Neuronal stem cell (in vitro differentiated cells): Measurements from ENCODE around the gene MAML2.
A peak's percentile ranks its signal among the peaks of the same experiment; 100 is the strongest.

Experiments
- DNase-seq: peaks from one replicate; pipeline ENCODE4 v3.0.0-alpha.2; 2013; ENCODE audit warnings: low spot score
- H2AFZ ChIP-seq: one replicate; pipeline ENCODE4 v1.6.1; 2013; ENCODE audit warnings: mild to moderate bottlenecking, low read length, inconsistent platforms
- H2AK5ac ChIP-seq: 2 replicates; pipeline ENCODE4 v1.6.1; 2013; ENCODE audit warnings: low read depth, mild to moderate bottlenecking, inconsistent platforms, low read length, moderate library complexity, mixed read lengths
- H2BK120ac ChIP-seq: 2 replicates; pipeline ENCODE4 v1.6.1; 2013; ENCODE audit warnings: low read depth, mild to moderate bottlenecking, inconsistent platforms, low read length, moderate library complexity, mixed read lengths
- H2BK12ac ChIP-seq: one replicate; pipeline ENCODE4 v1.6.1; 2013; ENCODE audit warnings: low read length, inconsistent platforms
- H2BK15ac ChIP-seq: 2 replicates; pipeline ENCODE4 v1.6.1; 2013; ENCODE audit warnings: mild to moderate bottlenecking, low read length, inconsistent platforms, mixed read lengths
- H2BK5ac ChIP-seq: one replicate; pipeline ENCODE4 v1.6.1; 2013; ENCODE audit warnings: inconsistent platforms, mild to moderate bottlenecking, low read length, moderate library complexity
- H3K14ac ChIP-seq: one replicate; pipeline ENCODE4 v1.6.1; 2013; ENCODE audit warnings: low read length, inconsistent platforms
- H3K18ac ChIP-seq: 2 replicates; pipeline ENCODE4 v1.6.1; 2013; ENCODE audit warnings: low read length, inconsistent platforms
- H3K23ac ChIP-seq: 2 replicates; pipeline ENCODE4 v1.6.1; 2013; ENCODE audit warnings: low read depth, mild to moderate bottlenecking, mixed read lengths, low read length, inconsistent platforms; ENCODE audit not compliant: poor library complexity
- H3K27ac ChIP-seq: replicated peaks from 3 replicates; pipeline ENCODE4 v1.5.1; 2013; ENCODE audit warnings: low read length, inconsistent platforms
- H3K27me3 ChIP-seq, 3 experiments: 2 replicates each; pipeline ENCODE4 v1.6.1; 2013; ENCODE audit warnings: low read length in 3 of 3, mild to moderate bottlenecking in 2 of 3, inconsistent platforms in 1 of 3, low read depth in 1 of 3, mixed read lengths in 1 of 3, moderate library complexity in 1 of 3; ENCODE audit not compliant: control insufficient read depth in 3 of 3, insufficient read depth in 3 of 3
- H3K36me3 ChIP-seq, 2 donors: replicated peaks in 1 of 2; 2 replicates each; pipeline ENCODE4 v1.6.1; 2013; ENCODE audit warnings: low read length in 2 of 2; ENCODE audit not compliant: control insufficient read depth in 2 of 2, insufficient read depth in 2 of 2
- H3K4ac ChIP-seq: 2 replicates; pipeline ENCODE4 v1.6.1; 2013; ENCODE audit warnings: inconsistent platforms, mild to moderate bottlenecking, low read length, moderate library complexity
- H3K4me1 ChIP-seq, 2 donors: 1 replicate in 1 of 2; 2 replicates in 1 of 2; pipeline ENCODE4 v1.6.1; 2013; ENCODE audit warnings: low read length in 2 of 2, low read depth in 1 of 2; ENCODE audit not compliant: control insufficient read depth in 2 of 2, insufficient read depth in 1 of 2
- H3K4me2 ChIP-seq: one replicate; pipeline ENCODE4 v1.6.1; 2013; ENCODE audit warnings: mild to moderate bottlenecking, low read length, inconsistent platforms; ENCODE audit not compliant: insufficient read depth, poor library complexity, severe bottlenecking
- H3K4me3 ChIP-seq, 2 donors: 2 replicates each; pipeline ENCODE4 v1.5.1; 2013; ENCODE audit warnings: low read length in 2 of 2, mild to moderate bottlenecking in 2 of 2, inconsistent platforms in 1 of 2, moderate library complexity in 1 of 2
- H3K79me1 ChIP-seq: one replicate; pipeline ENCODE4 v1.6.1; 2013; ENCODE audit warnings: low read depth, mild to moderate bottlenecking, inconsistent platforms, low read length, moderate library complexity
- H3K9ac ChIP-seq: one replicate; pipeline ENCODE4 v1.6.1; 2013; ENCODE audit warnings: mild to moderate bottlenecking, low read depth, low read length, inconsistent platforms; ENCODE audit not compliant: poor library complexity
- H3K9me3 ChIP-seq, 2 donors: replicated peaks in 1 of 2; 2 replicates each; pipeline versions ENCODE3 to v1.6.1; 2013; ENCODE audit warnings: low read length in 2 of 2, mild to moderate bottlenecking in 2 of 2, inconsistent platforms in 1 of 2, low read depth in 1 of 2, mixed read lengths in 1 of 2, moderate library complexity in 1 of 2; ENCODE audit not compliant: control insufficient read depth in 2 of 2, insufficient read depth in 1 of 2
- H4K8ac ChIP-seq: one replicate; pipeline ENCODE4 v1.6.1; 2013; ENCODE audit warnings: low read depth, mild to moderate bottlenecking, inconsistent platforms, low read length, moderate library complexity
- H4K91ac ChIP-seq: one replicate; pipeline ENCODE4 v1.6.1; 2013; ENCODE audit warnings: low read length, low read depth, mild to moderate bottlenecking, inconsistent platforms; ENCODE audit not compliant: poor library complexity
- WGBS, 2 donors: extraction: QIAGEN DNeasy Blood & Tissue Kit; methylation state at CpG; one replicate each; pipeline ENCODE4 v1.1.7; 2013; ENCODE audit warnings: missing lambda C conversion rate in 2 of 2, mixed read lengths in 1 of 2; ENCODE audit not compliant: insufficient read length in 2 of 2, insufficient replicate concordance in 1 of 2; ENCODE audit errors: extremely low coverage in 2 of 2; 5-methylcytosine and 5-hydroxymethylcytosine counted together

MAML2 gene

GRCh38 chr11:96173422-96173821 lies 169.6 kb downstream of the MAML2 start:
- no CpG with 5 or more reads among the region's 7 CpGs for WGBS, 2 donors

DNA sequence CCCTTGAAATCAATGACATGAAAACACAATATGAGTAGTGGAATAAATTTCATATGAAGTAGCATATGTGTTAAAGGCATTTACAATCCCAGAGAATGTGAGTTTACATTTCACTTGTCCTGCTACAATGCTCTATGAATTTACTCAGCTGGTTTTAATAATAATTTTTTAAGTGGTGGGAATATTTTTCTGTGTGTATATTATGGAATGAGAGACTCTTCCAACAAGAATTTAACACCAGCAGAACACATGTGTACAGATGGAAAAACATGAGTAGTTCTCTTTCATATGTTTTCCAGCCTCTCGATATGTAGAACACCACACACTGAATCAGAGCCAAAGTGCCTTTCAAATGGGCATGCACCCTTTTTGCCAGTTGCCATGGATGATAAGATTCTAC lies 170.4 kb downstream of the MAML2 start:
- H3K27ac ChIP-seq: no peak overlapping the region
- no peak overlapping the region for H3K4ac ChIP-seq
- no CpG with 5 or more reads among the region's 1 CpG for WGBS, 2 donors

More at GRCh38 chr11:96173422-96173821, 169.6 kb downstream of the MAML2 start:
- H3K4ac ChIP-seq: no peak overlapping the region
- H2AFZ ChIP-seq: no peak overlapping the region
- no peaks in the 10 kb centered on the region for H3K9me3 ChIP-seq
- no peaks in the 10 kb centered on the region for H3K27me3 ChIP-seq
- no peak overlapping the region for H4K8ac ChIP-seq
- DNase-seq: no peak
- no peak overlapping the region for H2BK5ac ChIP-seq
- no peak overlapping the region for H3K14ac ChIP-seq
- H3K9ac ChIP-seq: no peak overlapping the region
- H3K27ac ChIP-seq: no peak overlapping the region
- H3K36me3 ChIP-seq: no peaks in the 10 kb centered on the region
- no peak overlapping the region for H2BK12ac ChIP-seq
- H2BK120ac ChIP-seq: no peak overlapping the region
- H3K18ac ChIP-seq: no peak overlapping the region
- H3K4me3 ChIP-seq: no peak overlapping the region
- no peaks in the 10 kb centered on the region for H3K79me1 ChIP-seq
- no peak overlapping the region for H2BK15ac ChIP-seq
- H3K23ac ChIP-seq: no peak overlapping the region
- no peak overlapping the region for H3K4me2 ChIP-seq
- H2AK5ac ChIP-seq: no peak overlapping the region
- H4K91ac ChIP-seq: no peak overlapping the region
- peaks cover 0 to under 1% of the 10 kb centered on the region in 2 donors for H3K4me1 ChIP-seq

GRCh38 chr11:96169250-96169649 lies 173.7 kb downstream of the MAML2 start:
- Histone ChIP-seq H2AFZ (no peak overlapping the region), H3K4me1 (peaks cover 9 to 10% of the 10 kb centered on the region in 2 donors), H3K14ac (no peak overlapping the region), H4K91ac (no peak overlapping the region), H2BK5ac (no peak overlapping the region), H3K23ac (no peak overlapping the region), H3K4ac (no peak overlapping the region), H3K27ac (no peak overlapping the region), H3K9ac (no peak overlapping the region), H2BK120ac (no peak overlapping the region), H3K4me2 (no peak overlapping the region), H3K79me1 (no peaks in the 10 kb centered on the region), H2BK12ac (peak overlapping the region; percentile 11), H3K27me3 (no peaks in the 10 kb centered on the region), H3K9me3 (no peaks in the 10 kb centered on the region), H4K8ac (no peak overlapping the region), H3K18ac (no peak overlapping the region), H2BK15ac (no peak overlapping the region), H3K36me3 (no peaks in the 10 kb centered on the region), H3K4me3 (no peak overlapping the region), H2AK5ac (no peak overlapping the region)
- no CpG with 5 or more reads among the region's 3 CpGs for WGBS, 2 donors
- no peak for DNase-seq

More for the DNA sequence above, 170.4 kb downstream of the MAML2 start:
- H3K4me1 ChIP-seq: no peaks in the 10 kb centered on the region
- no peaks in the 10 kb centered on the region for H3K79me1 ChIP-seq
- no peak overlapping the region for H2BK120ac ChIP-seq
- no peak overlapping the region for H3K23ac ChIP-seq
- no peak overlapping the region for H2BK5ac ChIP-seq
- H3K9ac ChIP-seq: no peak overlapping the region
- no peak overlapping the region for H3K4me2 ChIP-seq
- no peak overlapping the region for H3K14ac ChIP-seq
- H4K91ac ChIP-seq: no peak overlapping the region
- no peak for DNase-seq
- no peak overlapping the region for H4K8ac ChIP-seq
- H2BK15ac ChIP-seq: no peak overlapping the region
- no peak overlapping the region for H3K4me3 ChIP-seq
- H3K27me3 ChIP-seq: no peaks in the 10 kb centered on the region
- no peak overlapping the region for H2AFZ ChIP-seq
- no peak overlapping the region for H2AK5ac ChIP-seq
- H3K9me3 ChIP-seq: no peaks in the 10 kb centered on the region
- H3K36me3 ChIP-seq: no peaks in the 10 kb centered on the region
- no peak overlapping the region for H3K18ac ChIP-seq
- H2BK12ac ChIP-seq: no peak overlapping the region

DNA sequence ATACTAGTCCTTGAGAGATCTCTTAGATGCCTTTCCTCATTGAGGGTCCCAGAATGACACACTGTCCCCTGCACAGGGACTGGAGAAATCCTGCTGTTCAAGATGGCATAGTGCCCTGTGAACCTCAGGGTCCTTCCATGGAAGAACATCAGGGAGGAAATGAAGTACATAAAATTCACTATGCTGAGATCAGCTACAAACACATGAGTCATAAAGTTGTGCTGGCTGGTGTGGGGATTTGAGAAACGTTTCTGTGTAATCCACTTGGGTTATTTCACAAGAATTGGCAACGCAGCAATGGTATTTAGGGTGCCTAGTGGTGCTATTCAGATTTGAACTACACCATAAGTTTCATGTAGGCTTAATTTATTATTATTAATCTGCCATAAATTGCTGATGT lies 174.4 kb downstream of the MAML2 start:
- H2AFZ ChIP-seq: no peak overlapping the region
- H3K23ac ChIP-seq: no peak overlapping the region
- H3K4me1 ChIP-seq: peaks cover 9 to 10% of the 10 kb centered on the region in 2 donors
- no peak overlapping the region for H3K18ac ChIP-seq
- no peaks in the 10 kb centered on the region for H3K27me3 ChIP-seq
- no peak overlapping the region for H3K27ac ChIP-seq
- no peak overlapping the region for H3K4me3 ChIP-seq
- H4K8ac ChIP-seq: no peak overlapping the region
- no peak overlapping the region for H2BK120ac ChIP-seq
- no peak overlapping the region for H2AK5ac ChIP-seq
- DNase-seq: no peak
- H4K91ac ChIP-seq: no peak overlapping the region
- H3K4me2 ChIP-seq: no peak overlapping the region
- WGBS, 2 donors: no CpG with 5 or more reads among the region's 2 CpGs
- H3K9me3 ChIP-seq: no peaks in the 10 kb centered on the region
- H3K79me1 ChIP-seq: no peaks in the 10 kb centered on the region
- H3K4ac ChIP-seq: no peak overlapping the region
- H3K14ac ChIP-seq: no peak overlapping the region
- no peak overlapping the region for H2BK12ac ChIP-seq
- H2BK15ac ChIP-seq: no peak overlapping the region
- H3K9ac ChIP-seq: no peak overlapping the region
- H2BK5ac ChIP-seq: no peak overlapping the region
- no peaks in the 10 kb centered on the region for H3K36me3 ChIP-seq
